WTC11 (cell line): ENCODE data around the gene FCMR. TPM values are rescaled to one million over a fixed set of nuclear protein-coding genes. Genes with fewer than 3 reads are reported as not detected.

ENCODE experiments used
- ATAC-seq: fragments of 200-7000 bp; cut with Tn5 transposase; 2 replicates; pipeline ENCODE4 v1.10.0; 2021; ENCODE audit warnings: mild to moderate bottlenecking, moderate library complexity
- CTCF ChIA-PET: fragments of 300-600 bp; sonication (Branson Sonifier 250); formaldehyde crosslinking; loops from one replicate; lab custom pipeline; 2021; ENCODE audit warnings: antibody characterized with exemption; lab: Charles Lee
- POLR2A ChIA-PET: fragments of 350-600 bp; sonication (Branson Sonifier 250); formaldehyde crosslinking; loops from one replicate; lab custom pipeline; 2021; ENCODE audit warnings: antibody characterized with exemption; lab: Charles Lee
- DNase-seq: peaks from one replicate; pipeline ENCODE4 v3.0.0; 2021; ENCODE audit warnings: low spot score
- H3K27ac Mint-ChIP-seq: 2 replicates; pipeline ENCODE4 v1.8.0; 2021; ENCODE audit warnings: mixed read lengths
- H3K27me3 Mint-ChIP-seq: 2 replicates; pipeline ENCODE4 v1.8.0; 2021; ENCODE audit warnings: low read depth, mild to moderate bottlenecking, moderate library complexity, mixed read lengths
- H3K36me3 Mint-ChIP-seq: 2 replicates; pipeline ENCODE4 v1.8.0; 2021; ENCODE audit warnings: mixed read lengths
- H3K4me1 Mint-ChIP-seq: 2 replicates; pipeline ENCODE4 v1.8.0; 2022; ENCODE audit warnings: mixed read lengths
- H3K4me3 Mint-ChIP-seq: 2 replicates; pipeline ENCODE4 v1.8.0; 2021; ENCODE audit warnings: mild to moderate bottlenecking, moderate library complexity, mixed read lengths
- H3K9me3 Mint-ChIP-seq: 2 replicates; pipeline ENCODE4 v1.8.0; 2021; ENCODE audit warnings: mixed read lengths
- ELF4 ChIP-seq: sonication (generic); formaldehyde crosslinking; IDR thresholded peaks from 2 replicates; pipeline ENCODE4 v1.8.1; 2022; ENCODE audit warnings: low read depth, mild to moderate bottlenecking, moderate library complexity, missing genetic modification reagents
- ETV6 ChIP-seq: sonication (generic); formaldehyde crosslinking; IDR thresholded peaks from 2 replicates; pipeline ENCODE4 v1.8.1; 2022; ENCODE audit warnings: mild to moderate bottlenecking, missing genetic modification reagents
- FOXJ3 ChIP-seq: sonication (generic); formaldehyde crosslinking; IDR thresholded peaks from 2 replicates; pipeline ENCODE4 v1.9.0; 2021; ENCODE audit warnings: missing genetic modification reagents, mild to moderate bottlenecking, borderline replicate concordance
- GABPB1 ChIP-seq: sonication (generic); formaldehyde crosslinking; IDR thresholded peaks from 2 replicates; pipeline ENCODE4 v1.8.1; 2023; ENCODE audit warnings: mild to moderate bottlenecking, missing genetic modification reagents
- GRHL2 ChIP-seq: fragments of 250-450 bp; sonication (Bioruptor Pico); IDR thresholded peaks from 2 replicates; pipeline ENCODE4 v1.8.0; 2022; ENCODE audit warnings: mild to moderate bottlenecking, moderate library complexity; ENCODE audit not compliant: insufficient replicate concordance, severe bottlenecking
- IRF2 ChIP-seq: sonication (generic); formaldehyde crosslinking; IDR thresholded peaks from 2 replicates; pipeline ENCODE4 v1.8.0; 2022; ENCODE audit warnings: low read depth, missing genetic modification reagents, borderline replicate concordance
- JAZF1 ChIP-seq: fragments of 250-450 bp; sonication (Bioruptor Pico); IDR thresholded peaks from 2 replicates; pipeline ENCODE4 v1.9.0; 2021; ENCODE audit warnings: moderate library complexity, mild to moderate bottlenecking, inconsistent platforms
- KAT7 ChIP-seq: sonication (generic); formaldehyde crosslinking; IDR thresholded peaks from 2 replicates; pipeline ENCODE4 v1.8.1; 2023; ENCODE audit warnings: missing genetic modification reagents, mild to moderate bottlenecking, borderline replicate concordance
- NFYB ChIP-seq: sonication (generic); formaldehyde crosslinking; conservative IDR thresholded peaks from 2 replicates; pipeline ENCODE4 v1.8.0; 2022; ENCODE audit warnings: low read depth, missing genetic modification reagents
- NR1H2 ChIP-seq: sonication (generic); formaldehyde crosslinking; IDR thresholded peaks from 2 replicates; pipeline ENCODE4 v1.9.0; 2021; ENCODE audit warnings: mild to moderate bottlenecking, moderate library complexity, missing genetic modification reagents
- PRRX2 ChIP-seq: fragments of 250-450 bp; sonication (Bioruptor Pico); IDR thresholded peaks from 2 replicates; pipeline ENCODE4 v1.8.0; 2021; ENCODE audit warnings: mild to moderate bottlenecking
- RELA ChIP-seq: sonication (generic); formaldehyde crosslinking; IDR thresholded peaks from 2 replicates; pipeline ENCODE4 v1.8.1; 2022; ENCODE audit warnings: missing genetic modification reagents, mild to moderate bottlenecking, borderline replicate concordance
- SMAD4 ChIP-seq: sonication (generic); formaldehyde crosslinking; IDR thresholded peaks from 2 replicates; pipeline ENCODE4 v1.8.0; 2022; ENCODE audit warnings: mild to moderate bottlenecking, missing genetic modification reagents
- SOX15 ChIP-seq: fragments of 250-450 bp; sonication (Bioruptor Pico); IDR thresholded peaks from 2 replicates; pipeline ENCODE4 v1.9.0; 2021; ENCODE audit warnings: mild to moderate bottlenecking
- TEAD1 ChIP-seq: sonication (generic); formaldehyde crosslinking; IDR thresholded peaks from 2 replicates; pipeline ENCODE4 v1.8.0; 2022; ENCODE audit warnings: mild to moderate bottlenecking, missing genetic modification reagents
- ZNF317 ChIP-seq: sonication (generic); formaldehyde crosslinking; IDR thresholded peaks from 2 replicates; pipeline ENCODE4 v1.8.1; 2023; ENCODE audit warnings: low read depth, mild to moderate bottlenecking, moderate library complexity, missing genetic modification reagents, borderline replicate concordance
- ZNF671 ChIP-seq: fragments of 250-450 bp; sonication (Bioruptor Pico); IDR thresholded peaks from 2 replicates; pipeline ENCODE4 v1.8.0; 2021; ENCODE audit warnings: mild to moderate bottlenecking
- total RNA-seq: library from RNA; stranded (reverse); gene quantifications from 3 replicates; pipeline ENCODE4 v1.2.3, GENCODE V29; 2021
- TF ChIP-seq, protein P1 (sequence below): fragments of 250-450 bp; sonication (Bioruptor Pico); conservative IDR thresholded peaks from 2 replicates; pipeline ENCODE4 v1.9.0; 2021; ENCODE audit warnings: mild to moderate bottlenecking
- TF ChIP-seq, protein P2 (sequence below): sonication (generic); formaldehyde crosslinking; IDR thresholded peaks from 2 replicates; pipeline ENCODE4 v1.8.1; 2022; ENCODE audit warnings: mild to moderate bottlenecking, missing genetic modification reagents, moderate library complexity, borderline replicate concordance
- TF ChIP-seq, protein P3 (sequence below): sonication (generic); formaldehyde crosslinking; IDR thresholded peaks from 2 replicates; pipeline ENCODE4 v1.8.0; 2023; ENCODE audit warnings: mild to moderate bottlenecking, missing genetic modification reagents
- TF ChIP-seq, protein P4 (sequence below): sonication (generic); formaldehyde crosslinking; IDR thresholded peaks from 2 replicates; pipeline ENCODE4 v1.8.1; 2023; ENCODE audit warnings: mild to moderate bottlenecking, missing genetic modification reagents, moderate library complexity
- TF ChIP-seq, protein P5 (sequence below): sonication (generic); formaldehyde crosslinking; IDR thresholded peaks from 2 replicates; pipeline ENCODE4 v1.8.1; 2023; ENCODE audit warnings: mild to moderate bottlenecking, missing genetic modification reagents, moderate library complexity
- TF ChIP-seq, protein P6 (sequence below): sonication (generic); formaldehyde crosslinking; IDR thresholded peaks from 2 replicates; pipeline ENCODE4 v1.8.0; 2023; ENCODE audit warnings: missing genetic modification reagents
- TF ChIP-seq, protein P7 (sequence below): fragments of 250-450 bp; sonication (Bioruptor Pico); IDR thresholded peaks from 2 replicates; pipeline ENCODE4 v1.8.0; 2021; ENCODE audit warnings: mild to moderate bottlenecking

Gene FCMR
- total RNA-seq, 1 experiment from 2014 or later: 1.0 TPM

DNA sequence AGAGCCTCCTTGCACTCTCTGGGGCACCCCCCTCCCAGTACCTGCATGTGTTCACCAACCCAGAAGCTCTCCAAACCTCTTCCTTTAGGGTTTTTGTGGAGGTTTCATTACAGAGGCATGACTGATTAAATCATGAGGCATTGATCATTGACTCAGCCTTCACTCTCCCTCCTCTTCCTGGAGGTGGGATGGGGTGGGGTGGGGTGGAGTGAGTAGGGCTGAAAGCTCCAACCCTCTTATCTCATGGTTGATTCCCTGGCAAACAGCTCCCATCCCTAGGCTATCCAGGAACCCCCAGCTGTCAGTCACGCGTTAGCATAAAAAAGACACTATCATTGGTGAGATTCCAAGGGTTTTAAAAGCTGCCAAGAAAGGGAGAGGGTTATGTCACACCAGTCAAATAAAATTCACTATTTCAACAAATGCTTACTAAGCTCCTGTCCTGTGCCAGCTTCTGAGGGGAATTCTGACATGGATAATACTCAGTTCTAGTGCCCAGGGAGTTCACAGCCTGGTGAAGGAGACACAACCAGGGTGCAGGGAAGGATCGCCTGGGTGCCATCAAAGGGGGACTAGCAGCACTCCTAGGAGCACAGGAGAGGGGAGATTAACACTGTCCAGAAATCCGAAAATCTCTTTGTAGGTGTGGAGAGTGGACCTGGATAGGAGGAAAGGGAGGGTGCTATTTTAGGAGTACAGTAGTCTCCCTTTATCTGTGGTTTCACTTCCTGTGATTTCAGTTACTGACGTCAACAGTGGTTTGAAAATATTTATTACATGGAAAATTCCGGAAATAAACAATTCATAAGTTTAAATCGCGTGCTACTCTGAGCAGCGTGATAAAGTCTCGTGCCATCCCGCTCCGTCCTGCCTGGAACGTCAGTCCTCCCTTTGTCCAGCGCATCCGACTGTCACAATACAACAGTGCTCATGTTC lies 31.3 kb downstream of the FCMR start:
- no peak for DNase-seq
- Mint-ChIP-seq H3K27ac (no peak overlapping the region), H3K36me3 (no peaks in the 10 kb centered on the region), H3K9me3 (no peaks in the 10 kb centered on the region)
- TF ChIP-seq JAZF1 (CRISPR knock-in tag) (no peak), ZNF317 (CRISPR knock-in tag) (no peak), ETV6 (no peak), IRF2 (CRISPR knock-in tag) (no peak), PRRX2 (CRISPR knock-in tag) (no peak)
- TF ChIP-seq, protein P1, sequence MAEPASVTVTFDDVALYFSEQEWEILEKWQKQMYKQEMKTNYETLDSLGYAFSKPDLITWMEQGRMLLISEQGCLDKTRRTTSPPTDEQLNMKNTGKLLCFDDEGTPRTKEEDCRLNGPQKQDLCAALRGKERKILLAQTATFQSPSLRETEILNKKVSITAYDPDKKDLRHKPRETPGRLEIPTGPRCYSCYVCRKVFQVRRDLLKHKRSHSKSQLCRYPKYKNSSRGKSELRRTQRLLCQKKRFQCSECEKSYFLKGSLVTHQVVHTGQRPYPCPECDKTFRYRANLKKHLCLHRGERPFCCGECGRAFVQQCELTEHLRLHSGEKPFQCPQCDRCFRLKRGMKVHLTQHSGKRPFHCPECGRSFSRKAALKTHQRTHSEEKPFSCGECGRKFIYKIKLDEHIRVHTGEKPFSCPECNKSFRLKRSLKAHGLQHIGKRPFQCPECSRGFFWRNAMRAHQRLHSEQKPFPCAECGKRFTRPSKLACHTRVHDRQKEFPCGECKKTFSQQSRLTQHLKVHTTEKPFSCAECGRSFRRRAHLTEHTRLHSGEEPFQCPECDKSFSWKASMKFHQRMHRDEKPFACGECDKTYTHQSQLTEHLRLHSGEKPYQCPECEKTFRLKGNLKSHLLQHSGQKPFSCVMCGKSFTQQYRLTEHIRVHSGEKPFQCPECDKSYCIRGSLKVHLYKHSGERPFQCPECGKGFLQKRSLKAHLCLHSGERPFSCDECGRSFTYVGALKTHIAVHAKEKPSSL (CRISPR knock-in tag): no peak
- TF ChIP-seq, protein P2, sequence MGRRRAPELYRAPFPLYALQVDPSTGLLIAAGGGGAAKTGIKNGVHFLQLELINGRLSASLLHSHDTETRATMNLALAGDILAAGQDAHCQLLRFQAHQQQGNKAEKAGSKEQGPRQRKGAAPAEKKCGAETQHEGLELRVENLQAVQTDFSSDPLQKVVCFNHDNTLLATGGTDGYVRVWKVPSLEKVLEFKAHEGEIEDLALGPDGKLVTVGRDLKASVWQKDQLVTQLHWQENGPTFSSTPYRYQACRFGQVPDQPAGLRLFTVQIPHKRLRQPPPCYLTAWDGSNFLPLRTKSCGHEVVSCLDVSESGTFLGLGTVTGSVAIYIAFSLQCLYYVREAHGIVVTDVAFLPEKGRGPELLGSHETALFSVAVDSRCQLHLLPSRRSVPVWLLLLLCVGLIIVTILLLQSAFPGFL: no peak
- TF ChIP-seq, protein P3, sequence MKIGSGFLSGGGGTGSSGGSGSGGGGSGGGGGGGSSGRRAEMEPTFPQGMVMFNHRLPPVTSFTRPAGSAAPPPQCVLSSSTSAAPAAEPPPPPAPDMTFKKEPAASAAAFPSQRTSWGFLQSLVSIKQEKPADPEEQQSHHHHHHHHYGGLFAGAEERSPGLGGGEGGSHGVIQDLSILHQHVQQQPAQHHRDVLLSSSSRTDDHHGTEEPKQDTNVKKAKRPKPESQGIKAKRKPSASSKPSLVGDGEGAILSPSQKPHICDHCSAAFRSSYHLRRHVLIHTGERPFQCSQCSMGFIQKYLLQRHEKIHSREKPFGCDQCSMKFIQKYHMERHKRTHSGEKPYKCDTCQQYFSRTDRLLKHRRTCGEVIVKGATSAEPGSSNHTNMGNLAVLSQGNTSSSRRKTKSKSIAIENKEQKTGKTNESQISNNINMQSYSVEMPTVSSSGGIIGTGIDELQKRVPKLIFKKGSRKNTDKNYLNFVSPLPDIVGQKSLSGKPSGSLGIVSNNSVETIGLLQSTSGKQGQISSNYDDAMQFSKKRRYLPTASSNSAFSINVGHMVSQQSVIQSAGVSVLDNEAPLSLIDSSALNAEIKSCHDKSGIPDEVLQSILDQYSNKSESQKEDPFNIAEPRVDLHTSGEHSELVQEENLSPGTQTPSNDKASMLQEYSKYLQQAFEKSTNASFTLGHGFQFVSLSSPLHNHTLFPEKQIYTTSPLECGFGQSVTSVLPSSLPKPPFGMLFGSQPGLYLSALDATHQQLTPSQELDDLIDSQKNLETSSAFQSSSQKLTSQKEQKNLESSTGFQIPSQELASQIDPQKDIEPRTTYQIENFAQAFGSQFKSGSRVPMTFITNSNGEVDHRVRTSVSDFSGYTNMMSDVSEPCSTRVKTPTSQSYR (CRISPR knock-in tag): no peak
- TF ChIP-seq, all 79 proteins: peak for 0
- ChIA-PET POLR2A (no interaction called here), CTCF (interaction anchor here (0.7 to 1.5 kb wide), 3 partner anchors 16 to 25 kb away, joined by 3 to 5 read pairs (median 5); partner anchors contain the start of gene IL20)
- H3K4me1 Mint-ChIP-seq: peaks cover 21% of the 10 kb centered on the region
- no peaks in the 10 kb centered on the region for H3K27me3 Mint-ChIP-seq
- ATAC-seq: peak; percentile 85
- no peak overlapping the region for H3K4me3 Mint-ChIP-seq

DNA sequence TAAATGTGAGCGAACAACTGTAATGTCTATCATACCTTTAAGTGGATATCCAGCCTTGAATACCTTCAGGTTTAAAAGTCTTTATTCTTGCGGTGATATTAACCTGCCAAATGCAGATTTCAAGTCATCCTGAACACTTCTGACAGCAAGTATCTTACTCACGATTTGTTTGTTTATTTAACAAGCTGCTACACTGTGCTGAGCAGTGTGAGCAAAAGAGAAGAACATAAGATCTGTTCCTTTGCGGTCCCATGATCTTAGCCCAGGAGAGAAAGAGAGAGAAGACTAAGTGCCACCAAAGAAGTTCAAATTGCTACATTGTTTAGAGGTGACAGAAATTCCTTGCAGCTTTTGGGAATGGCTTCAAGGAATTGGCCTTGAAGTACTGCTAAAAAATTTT lies 34.0 kb downstream of the FCMR start:
- Mint-ChIP-seq H3K27me3 (no peaks in the 10 kb centered on the region), H3K9me3 (peaks cover under 1% of the 10 kb centered on the region; the same call in 1 of the 2 replicates), H3K36me3 (no peaks in the 10 kb centered on the region), H3K4me3 (no peak overlapping the region), H3K4me1 (peaks cover 19% of the 10 kb centered on the region), H3K27ac (no peak overlapping the region)
- POLR2A ChIA-PET: no interaction called here
- ATAC-seq (no peak), DNase-seq (no peak)
- CTCF ChIA-PET: no interaction called here
- TF ChIP-seq, protein P4, sequence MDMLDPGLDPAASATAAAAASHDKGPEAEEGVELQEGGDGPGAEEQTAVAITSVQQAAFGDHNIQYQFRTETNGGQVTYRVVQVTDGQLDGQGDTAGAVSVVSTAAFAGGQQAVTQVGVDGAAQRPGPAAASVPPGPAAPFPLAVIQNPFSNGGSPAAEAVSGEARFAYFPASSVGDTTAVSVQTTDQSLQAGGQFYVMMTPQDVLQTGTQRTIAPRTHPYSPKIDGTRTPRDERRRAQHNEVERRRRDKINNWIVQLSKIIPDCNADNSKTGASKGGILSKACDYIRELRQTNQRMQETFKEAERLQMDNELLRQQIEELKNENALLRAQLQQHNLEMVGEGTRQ (CRISPR knock-in tag): no peak
- TF ChIP-seq ELF4 (CRISPR knock-in tag): no peak
- TF ChIP-seq SOX15 (CRISPR knock-in tag): no peak
- no peak for TF ChIP-seq GABPB1 (CRISPR knock-in tag)
- TF ChIP-seq FOXJ3 (CRISPR knock-in tag): no peak
- no peak for TF ChIP-seq SMAD4 (CRISPR knock-in tag)
- no peak for TF ChIP-seq NFYB
- TF ChIP-seq, protein P5, sequence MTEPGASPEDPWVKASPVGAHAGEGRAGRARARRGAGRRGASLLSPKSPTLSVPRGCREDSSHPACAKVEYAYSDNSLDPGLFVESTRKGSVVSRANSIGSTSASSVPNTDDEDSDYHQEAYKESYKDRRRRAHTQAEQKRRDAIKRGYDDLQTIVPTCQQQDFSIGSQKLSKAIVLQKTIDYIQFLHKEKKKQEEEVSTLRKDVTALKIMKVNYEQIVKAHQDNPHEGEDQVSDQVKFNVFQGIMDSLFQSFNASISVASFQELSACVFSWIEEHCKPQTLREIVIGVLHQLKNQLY: no peak
- no peak for TF ChIP-seq KAT7 (CRISPR knock-in tag)
- no peak for TF ChIP-seq RELA (CRISPR knock-in tag)
- TF ChIP-seq GRHL2 (CRISPR knock-in tag): no peak
- no peak for TF ChIP-seq TEAD1
- TF ChIP-seq, protein P6, sequence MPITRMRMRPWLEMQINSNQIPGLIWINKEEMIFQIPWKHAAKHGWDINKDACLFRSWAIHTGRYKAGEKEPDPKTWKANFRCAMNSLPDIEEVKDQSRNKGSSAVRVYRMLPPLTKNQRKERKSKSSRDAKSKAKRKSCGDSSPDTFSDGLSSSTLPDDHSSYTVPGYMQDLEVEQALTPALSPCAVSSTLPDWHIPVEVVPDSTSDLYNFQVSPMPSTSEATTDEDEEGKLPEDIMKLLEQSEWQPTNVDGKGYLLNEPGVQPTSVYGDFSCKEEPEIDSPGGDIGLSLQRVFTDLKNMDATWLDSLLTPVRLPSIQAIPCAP: no peak
- TF ChIP-seq NR1H2: no peak
- no peak for TF ChIP-seq ZNF671 (CRISPR knock-in tag)
- TF ChIP-seq, protein P7, sequence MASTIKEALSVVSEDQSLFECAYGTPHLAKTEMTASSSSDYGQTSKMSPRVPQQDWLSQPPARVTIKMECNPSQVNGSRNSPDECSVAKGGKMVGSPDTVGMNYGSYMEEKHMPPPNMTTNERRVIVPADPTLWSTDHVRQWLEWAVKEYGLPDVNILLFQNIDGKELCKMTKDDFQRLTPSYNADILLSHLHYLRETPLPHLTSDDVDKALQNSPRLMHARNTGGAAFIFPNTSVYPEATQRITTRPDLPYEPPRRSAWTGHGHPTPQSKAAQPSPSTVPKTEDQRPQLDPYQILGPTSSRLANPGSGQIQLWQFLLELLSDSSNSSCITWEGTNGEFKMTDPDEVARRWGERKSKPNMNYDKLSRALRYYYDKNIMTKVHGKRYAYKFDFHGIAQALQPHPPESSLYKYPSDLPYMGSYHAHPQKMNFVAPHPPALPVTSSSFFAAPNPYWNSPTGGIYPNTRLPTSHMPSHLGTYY (CRISPR knock-in tag): no peak
